ENCODE measurements around the gene GALC.
"Not testable (repeated sequence)": the region's sequence is repeated elsewhere in the genome, so short reads cannot be mapped to it uniquely, and the experiment has no call there.

GRCh38 chr14:88024252-88025086 lies 31.5 kb upstream of the GALC start:
- TF ChIP-seq CTCF (IDR thresholded peaks at IDR 0.05; ENCODE audit: insufficient read depth, low read depth, low read length); EZH2 (IDR thresholded peaks at IDR 0.05; ENCODE audit: insufficient read depth, low read length): not testable (repeated sequence)

Measured in astrocyte (in vitro differentiated cells and primary cell).